IMR-90 (cell line): ENCODE data around the gene NCDN. TPM values are rescaled to one million over a fixed set of nuclear protein-coding genes. Genes with fewer than 3 reads are reported as not detected.

Source experiments
- ATAC-seq: fragments of 200-7000 bp; cut with Tn5 transposase; 2 replicates; pipeline ENCODE4 v1.9.1; 2020; ENCODE audit warnings: low read depth, mild to moderate bottlenecking, moderate library complexity
- BruUV-seq: library from RNA; stranded (reverse); fragments of 400-500 nt; replicated peaks from 2 replicates; lab custom pipeline; 2021; lab: Mats Ljungman, UMichigan
- CTCF ChIA-PET: fragments of 300-600 bp; formaldehyde crosslinking; extraction: SDS; loops from one replicate; lab custom pipeline; 2021; ENCODE audit warnings: antibody characterized with exemption; lab: Yijun Ruan, JAX
- POLR2A ChIA-PET: fragments of 300-600 bp; sonication (Branson Sonifier 250); formaldehyde crosslinking; loops from one replicate; lab custom pipeline; 2022; ENCODE audit warnings: antibody characterized with exemption; ENCODE audit not compliant: unreplicated experiment; lab: Charles Lee
- DNase-seq: peaks from one replicate; pipeline ENCODE4 v3.0.0; 2013
- H2AFZ ChIP-seq: replicated peaks from 2 replicates; pipeline ENCODE3; 2013; ENCODE audit warnings: low read length, mild to moderate bottlenecking; ENCODE audit not compliant: poor library complexity
- H2AK5ac ChIP-seq: 2 replicates; pipeline ENCODE4 v1.6.1; 2013; ENCODE audit warnings: low read depth, low read length, inconsistent platforms
- H2AK9ac ChIP-seq: replicated peaks from 2 replicates; pipeline ENCODE3; 2013; ENCODE audit warnings: mild to moderate bottlenecking, low read depth, low read length, moderate library complexity; ENCODE audit not compliant: poor library complexity
- H2BK120ac ChIP-seq: 2 replicates; pipeline ENCODE4 v1.6.1; 2013; ENCODE audit warnings: low read depth, low read length, inconsistent platforms
- H2BK15ac ChIP-seq: 3 replicates; pipeline ENCODE4 v1.6.1; 2013; ENCODE audit warnings: low read depth, low read length, inconsistent platforms
- H2BK20ac ChIP-seq: 2 replicates; pipeline ENCODE4 v1.6.1; 2013; ENCODE audit warnings: low read depth, mild to moderate bottlenecking, inconsistent platforms, low read length, moderate library complexity
- H2BK5ac ChIP-seq: 2 replicates; pipeline ENCODE4 v1.6.1; 2013; ENCODE audit warnings: mild to moderate bottlenecking, low read depth, low read length, inconsistent platforms; ENCODE audit not compliant: poor library complexity, severe bottlenecking
- H3K14ac ChIP-seq: replicated peaks from 2 replicates; pipeline ENCODE4 v1.6.1; 2013; ENCODE audit warnings: low read depth, low read length, inconsistent platforms
- H3K18ac ChIP-seq: 2 replicates; pipeline ENCODE4 v1.6.1; 2013; ENCODE audit warnings: low read depth, low read length, control low read depth
- H3K23ac ChIP-seq: 2 replicates; pipeline ENCODE4 v1.6.1; 2013; ENCODE audit warnings: low read depth, low read length, inconsistent platforms
- H3K27ac ChIP-seq: 2 replicates; pipeline ENCODE4 v1.5.1; 2013; ENCODE audit warnings: mild to moderate bottlenecking, control low read depth, low read length; ENCODE audit not compliant: insufficient read depth
- H3K27me3 ChIP-seq: 2 replicates; pipeline ENCODE4 v1.6.1; 2013; ENCODE audit warnings: low read length; ENCODE audit not compliant: control insufficient read depth, insufficient read depth
- H3K36me3 ChIP-seq: 2 replicates; pipeline ENCODE4 v1.6.1; 2013; ENCODE audit warnings: low read length, mixed read lengths; ENCODE audit not compliant: control insufficient read depth, insufficient read depth
- H3K4ac ChIP-seq: 2 replicates; pipeline ENCODE4 v1.6.1; 2013; ENCODE audit warnings: low read depth, low read length, inconsistent platforms
- H3K4me1 ChIP-seq: 2 replicates; pipeline ENCODE4 v1.6.1; 2013; ENCODE audit warnings: low read length, mixed read lengths; ENCODE audit not compliant: control insufficient read depth, insufficient read depth
- H3K4me2 ChIP-seq: 2 replicates; pipeline ENCODE4 v1.6.1; 2013; ENCODE audit warnings: low read depth, mild to moderate bottlenecking, control low read depth, low read length, moderate library complexity
- H3K4me3 ChIP-seq: 2 replicates; pipeline ENCODE4 v1.5.1; 2013; ENCODE audit warnings: low read depth, mild to moderate bottlenecking, control low read depth, low read length, moderate library complexity; ENCODE audit not compliant: insufficient read depth
- H3K56ac ChIP-seq: 2 replicates; pipeline ENCODE4 v1.6.1; 2013; ENCODE audit warnings: low read length, inconsistent platforms; ENCODE audit not compliant: insufficient read depth; ENCODE audit errors: extremely low read depth
- H3K79me1 ChIP-seq, 2 experiments: 2 replicates each; pipeline ENCODE4 v1.6.1; 2013; ENCODE audit warnings: low read length in 2 of 2, inconsistent platforms in 1 of 2, low read depth in 1 of 2
- H3K9ac ChIP-seq: 2 replicates; pipeline ENCODE4 v1.6.1; 2013; ENCODE audit warnings: low read depth, low read length, control low read depth
- H3K9me1 ChIP-seq: 2 replicates; pipeline ENCODE4 v1.6.1; 2013; ENCODE audit warnings: low read length, inconsistent platforms; ENCODE audit not compliant: insufficient read depth
- H3K9me3 ChIP-seq: 2 replicates; pipeline ENCODE4 v1.6.1; 2013; ENCODE audit warnings: low read length; ENCODE audit not compliant: control insufficient read depth, insufficient read depth
- H4K20me1 ChIP-seq: 2 replicates; pipeline ENCODE4 v1.6.1; 2013; ENCODE audit warnings: low read length, inconsistent platforms; ENCODE audit not compliant: insufficient read depth
- H4K5ac ChIP-seq: 2 replicates; pipeline ENCODE4 v1.6.1; 2013; ENCODE audit warnings: mild to moderate bottlenecking, low read depth, low read length, control low read depth
- H4K8ac ChIP-seq, 2 experiments: 2 replicates each; pipeline ENCODE4 v1.6.1; 2013; ENCODE audit warnings: low read depth in 2 of 2, low read length in 2 of 2, control low read depth in 1 of 2, inconsistent platforms in 1 of 2
- H4K91ac ChIP-seq: 2 replicates; pipeline ENCODE4 v1.6.1; 2013; ENCODE audit warnings: low read depth, low read length, inconsistent platforms; ENCODE audit not compliant: insufficient read depth
- CEBPB ChIP-seq: IDR thresholded peaks from 2 replicates; pipeline ENCODE4 v1.6.1; 2012; ENCODE audit warnings: low read depth, low read length, improper control_type of control experiment
- MAFK ChIP-seq: IDR thresholded peaks from 2 replicates; pipeline ENCODE4 v1.6.1; 2012; ENCODE audit warnings: low read depth, low read length, improper control_type of control experiment
- MAZ ChIP-seq: IDR thresholded peaks from 2 replicates; pipeline ENCODE4 v1.6.1; 2012; ENCODE audit warnings: low read depth, mild to moderate bottlenecking, low read length, improper control_type of control experiment, moderate library complexity, borderline replicate concordance
- NFE2L2 ChIP-seq: fragments of 150-350 bp; IDR thresholded peaks from 2 replicates; pipeline ENCODE4 v1.6.1; 2016; ENCODE audit warnings: low read depth, mild to moderate bottlenecking, low read length
- RAD21 ChIP-seq: IDR thresholded peaks from 2 replicates; pipeline ENCODE4 v1.6.1; 2012; ENCODE audit warnings: low read length, improper control_type of control experiment
- RCOR1 ChIP-seq: IDR thresholded peaks from 2 replicates; pipeline ENCODE4 v1.6.1; 2012; ENCODE audit warnings: mild to moderate bottlenecking, low read length, improper control_type of control experiment; ENCODE audit not compliant: insufficient replicate concordance
- RFX5 ChIP-seq: IDR thresholded peaks from 2 replicates; pipeline ENCODE4 v1.8.0; 2012; ENCODE audit warnings: low read depth, mild to moderate bottlenecking, low read length, moderate library complexity
- SMC3 ChIP-seq: fragments of 150-350 bp; IDR thresholded peaks from 2 replicates; pipeline ENCODE4 v1.6.1; 2016; ENCODE audit warnings: low read depth, mild to moderate bottlenecking, antibody characterized with exemption, low read length, moderate library complexity
- WGBS, 2 experiments: methylation state at CpG; one replicate each; pipeline versions ENCODE4 v1.1.5 to v1.1.7; 2013; ENCODE audit warnings: missing lambda C conversion rate in 2 of 2; ENCODE audit not compliant: insufficient read length in 1 of 2; ENCODE audit errors: extremely low coverage in 2 of 2; 5-methylcytosine and 5-hydroxymethylcytosine counted together
- dilution Hi-C: fragments of 300-500 bp; cut with HindIII; formaldehyde crosslinking; loops from one replicate; pipeline ENCODE4 v1.14.3; 2018; ENCODE audit warnings: low sequenced_read_pairs; ENCODE audit not compliant: unreplicated experiment
- in situ Hi-C: fragments of 300-500 bp; cut with MboI; formaldehyde crosslinking; loops from 3 replicates; pipeline ENCODE4 v1.14.3; 2019; ENCODE audit warnings: low sequenced_read_pairs, inconsistent platforms, mixed read lengths
- intact Hi-C: fragments of 100-400 bp; cut with micrococcal nuclease; formaldehyde crosslinking; loops from 2 replicates; pipeline ENCODE4 v1.10.0; 2022
- polyA plus RNA-seq, 3 experiments: library from polyadenylated mRNA; depleted of rRNA; stranded (reverse); fragments of >200 nt; gene quantifications; 2 replicates each; pipeline ENCODE4 v1.2.3, GENCODE V29; 2012; ENCODE audit warnings: low replicate concordance in 1 of 3
- total RNA-seq: library from RNA; depleted of rRNA; stranded (reverse); fragments of >200 nt; gene quantifications from 2 replicates; pipeline ENCODE4 v1.2.3, GENCODE V29; 2012
- TF ChIP-seq, protein P1 (sequence below): fragments of 150-350 bp; IDR thresholded peaks from 2 replicates; pipeline ENCODE4 v1.6.1; 2016; ENCODE audit warnings: low read depth, mild to moderate bottlenecking, low read length, moderate library complexity, borderline replicate concordance
- TF ChIP-seq, protein P2 (sequence below): fragments of 150-350 bp; IDR thresholded peaks from 2 replicates; pipeline ENCODE4 v1.6.1; 2017; ENCODE audit warnings: mild to moderate bottlenecking, antibody characterized with exemption, low read length, low read depth
- TF ChIP-seq, protein P3 (sequence below): conservative IDR thresholded peaks from 2 replicates; pipeline ENCODE4 v1.5.1; 2012; ENCODE audit warnings: mild to moderate bottlenecking, low read depth, low read length, improper control_type of control experiment

The NCDN gene
- total and polyA plus RNA-seq, 2 of the 4 experiments (the other 2 are of a cell fraction): 10.0 to 38.8 TPM

DNA sequence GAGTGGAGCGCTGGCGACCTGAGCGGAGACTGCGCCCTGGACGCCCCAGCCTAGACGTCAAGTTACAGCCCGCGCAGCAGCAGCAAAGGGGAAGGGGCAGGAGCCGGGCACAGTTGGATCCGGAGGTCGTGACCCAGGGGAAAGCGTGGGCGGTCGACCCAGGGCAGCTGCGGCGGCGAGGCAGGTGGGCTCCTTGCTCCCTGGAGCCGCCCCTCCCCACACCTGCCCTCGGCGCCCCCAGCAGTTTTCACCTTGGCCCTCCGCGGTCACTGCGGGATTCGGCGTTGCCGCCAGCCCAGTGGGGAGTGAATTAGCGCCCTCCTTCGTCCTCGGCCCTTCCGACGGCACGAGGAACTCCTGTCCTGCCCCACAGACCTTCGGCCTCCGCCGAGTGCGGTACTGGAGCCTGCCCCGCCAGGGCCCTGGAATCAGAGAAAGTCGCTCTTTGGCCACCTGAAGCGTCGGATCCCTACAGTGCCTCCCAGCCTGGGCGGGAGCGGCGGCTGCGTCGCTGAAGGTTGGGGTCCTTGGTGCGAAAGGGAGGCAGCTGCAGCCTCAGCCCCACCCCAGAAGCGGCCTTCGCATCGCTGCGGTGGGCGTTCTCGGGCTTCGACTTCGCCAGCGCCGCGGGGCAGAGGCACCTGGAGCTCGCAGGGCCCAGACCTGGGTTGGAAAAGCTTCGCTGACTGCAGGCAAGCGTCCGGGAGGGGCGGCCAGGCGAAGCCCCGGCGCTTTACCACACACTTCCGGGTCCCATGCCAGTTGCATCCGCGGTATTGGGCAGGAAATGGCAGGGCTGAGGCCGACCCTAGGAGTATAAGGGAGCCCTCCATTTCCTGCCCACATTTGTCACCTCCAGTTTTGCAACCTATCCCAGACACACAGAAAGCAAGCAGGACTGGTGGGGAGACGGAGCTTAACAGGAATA, 19.7 kb downstream of the NCDN start:
- no peaks in the 10 kb centered on the region for H3K79me1 ChIP-seq
- ChIA-PET CTCF (interaction anchor here (0.6 kb wide), 1 partner anchor 51 kb away, joined by 3 read pairs; no protein-coding TSS in a partner anchor), POLR2A (no interaction called here)
- H4K5ac ChIP-seq: no peak overlapping the region; the same call in 1 of the 2 replicates
- dilution Hi-C loops: no loop called here
- H3K9ac ChIP-seq: no peak overlapping the region
- no peaks in the 10 kb centered on the region for H3K9me1 ChIP-seq
- H2BK15ac ChIP-seq: no peak overlapping the region
- H4K91ac ChIP-seq: no peak overlapping the region
- ATAC-seq: no peak
- peak overlapping the region; percentile 82 for H2AFZ ChIP-seq
- H2BK120ac ChIP-seq: no peak overlapping the region
- H3K4me2 ChIP-seq: no peak overlapping the region
- no peaks in the 10 kb centered on the region for H3K36me3 ChIP-seq
- intact Hi-C loops: no loop called here
- peaks cover 1% of the 10 kb centered on the region; the same call in 1 of the 2 replicates for H3K4me1 ChIP-seq
- H4K8ac ChIP-seq: no peak overlapping the region
- H3K27me3 ChIP-seq: peaks cover 47% of the 10 kb centered on the region
- no peak overlapping the region for H3K27ac ChIP-seq
- H3K9me3 ChIP-seq: no peaks in the 10 kb centered on the region
- no peak overlapping the region for H3K23ac ChIP-seq
- TF ChIP-seq, protein P1, sequence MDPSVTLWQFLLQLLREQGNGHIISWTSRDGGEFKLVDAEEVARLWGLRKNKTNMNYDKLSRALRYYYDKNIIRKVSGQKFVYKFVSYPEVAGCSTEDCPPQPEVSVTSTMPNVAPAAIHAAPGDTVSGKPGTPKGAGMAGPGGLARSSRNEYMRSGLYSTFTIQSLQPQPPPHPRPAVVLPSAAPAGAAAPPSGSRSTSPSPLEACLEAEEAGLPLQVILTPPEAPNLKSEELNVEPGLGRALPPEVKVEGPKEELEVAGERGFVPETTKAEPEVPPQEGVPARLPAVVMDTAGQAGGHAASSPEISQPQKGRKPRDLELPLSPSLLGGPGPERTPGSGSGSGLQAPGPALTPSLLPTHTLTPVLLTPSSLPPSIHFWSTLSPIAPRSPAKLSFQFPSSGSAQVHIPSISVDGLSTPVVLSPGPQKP: no peak
- TF ChIP-seq NFE2L2 (no peak), RFX5 (no peak), MAFK (no peak), RCOR1 (no peak), SMC3 (no peak), MAZ (no peak), RAD21 (no peak), CEBPB (no peak)
- TF ChIP-seq, protein P2, sequence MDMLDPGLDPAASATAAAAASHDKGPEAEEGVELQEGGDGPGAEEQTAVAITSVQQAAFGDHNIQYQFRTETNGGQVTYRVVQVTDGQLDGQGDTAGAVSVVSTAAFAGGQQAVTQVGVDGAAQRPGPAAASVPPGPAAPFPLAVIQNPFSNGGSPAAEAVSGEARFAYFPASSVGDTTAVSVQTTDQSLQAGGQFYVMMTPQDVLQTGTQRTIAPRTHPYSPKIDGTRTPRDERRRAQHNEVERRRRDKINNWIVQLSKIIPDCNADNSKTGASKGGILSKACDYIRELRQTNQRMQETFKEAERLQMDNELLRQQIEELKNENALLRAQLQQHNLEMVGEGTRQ: no peak
- TF ChIP-seq, protein P3, sequence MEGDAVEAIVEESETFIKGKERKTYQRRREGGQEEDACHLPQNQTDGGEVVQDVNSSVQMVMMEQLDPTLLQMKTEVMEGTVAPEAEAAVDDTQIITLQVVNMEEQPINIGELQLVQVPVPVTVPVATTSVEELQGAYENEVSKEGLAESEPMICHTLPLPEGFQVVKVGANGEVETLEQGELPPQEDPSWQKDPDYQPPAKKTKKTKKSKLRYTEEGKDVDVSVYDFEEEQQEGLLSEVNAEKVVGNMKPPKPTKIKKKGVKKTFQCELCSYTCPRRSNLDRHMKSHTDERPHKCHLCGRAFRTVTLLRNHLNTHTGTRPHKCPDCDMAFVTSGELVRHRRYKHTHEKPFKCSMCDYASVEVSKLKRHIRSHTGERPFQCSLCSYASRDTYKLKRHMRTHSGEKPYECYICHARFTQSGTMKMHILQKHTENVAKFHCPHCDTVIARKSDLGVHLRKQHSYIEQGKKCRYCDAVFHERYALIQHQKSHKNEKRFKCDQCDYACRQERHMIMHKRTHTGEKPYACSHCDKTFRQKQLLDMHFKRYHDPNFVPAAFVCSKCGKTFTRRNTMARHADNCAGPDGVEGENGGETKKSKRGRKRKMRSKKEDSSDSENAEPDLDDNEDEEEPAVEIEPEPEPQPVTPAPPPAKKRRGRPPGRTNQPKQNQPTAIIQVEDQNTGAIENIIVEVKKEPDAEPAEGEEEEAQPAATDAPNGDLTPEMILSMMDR: no peak
- H4K20me1 ChIP-seq: no peaks in the 10 kb centered on the region
- H2BK5ac ChIP-seq: no peak overlapping the region
- no peak overlapping the region for H3K56ac ChIP-seq
- H3K18ac ChIP-seq: no peak overlapping the region
- 32% methylated on average over 27 of the region's 70 CpGs; no CpG with 5 or more reads in 1 of the 2 experiments for WGBS, 2 experiments
- H3K4ac ChIP-seq: no peak overlapping the region
- in situ Hi-C loops: no loop called here
- no TSS peak for BruUV-seq
- no peak overlapping the region for H2BK20ac ChIP-seq
- no peak overlapping the region for H2AK5ac ChIP-seq
- H3K4me3 ChIP-seq: no peak overlapping the region
- H3K14ac ChIP-seq: no peak overlapping the region
- peak overlapping the region; percentile 42 for H2AK9ac ChIP-seq
- DNase-seq: no peak
